Measurements from ENCODE around the gene SLC12A4. TPM values are rescaled to one million over a fixed set of nuclear protein-coding genes. Genes with fewer than 3 reads are reported as not detected.
"Not testable (repeated sequence)": the region's sequence is repeated elsewhere in the genome, so short reads cannot be mapped to it uniquely, and the experiment has no call there.

SLC12A4 gene
- total RNA-seq, 1 donor from 2014 or later: 84.3 TPM

GRCh38 chr16:67917140-67917851 lies 51.1 kb downstream of the SLC12A4 start:
- intact Hi-C loops (cut with DNase I): no loop called here
- peak; percentile 72 for DNase-seq
- ATAC-seq (ENCODE audit: poor library complexity): peak; percentile 86

DNA sequence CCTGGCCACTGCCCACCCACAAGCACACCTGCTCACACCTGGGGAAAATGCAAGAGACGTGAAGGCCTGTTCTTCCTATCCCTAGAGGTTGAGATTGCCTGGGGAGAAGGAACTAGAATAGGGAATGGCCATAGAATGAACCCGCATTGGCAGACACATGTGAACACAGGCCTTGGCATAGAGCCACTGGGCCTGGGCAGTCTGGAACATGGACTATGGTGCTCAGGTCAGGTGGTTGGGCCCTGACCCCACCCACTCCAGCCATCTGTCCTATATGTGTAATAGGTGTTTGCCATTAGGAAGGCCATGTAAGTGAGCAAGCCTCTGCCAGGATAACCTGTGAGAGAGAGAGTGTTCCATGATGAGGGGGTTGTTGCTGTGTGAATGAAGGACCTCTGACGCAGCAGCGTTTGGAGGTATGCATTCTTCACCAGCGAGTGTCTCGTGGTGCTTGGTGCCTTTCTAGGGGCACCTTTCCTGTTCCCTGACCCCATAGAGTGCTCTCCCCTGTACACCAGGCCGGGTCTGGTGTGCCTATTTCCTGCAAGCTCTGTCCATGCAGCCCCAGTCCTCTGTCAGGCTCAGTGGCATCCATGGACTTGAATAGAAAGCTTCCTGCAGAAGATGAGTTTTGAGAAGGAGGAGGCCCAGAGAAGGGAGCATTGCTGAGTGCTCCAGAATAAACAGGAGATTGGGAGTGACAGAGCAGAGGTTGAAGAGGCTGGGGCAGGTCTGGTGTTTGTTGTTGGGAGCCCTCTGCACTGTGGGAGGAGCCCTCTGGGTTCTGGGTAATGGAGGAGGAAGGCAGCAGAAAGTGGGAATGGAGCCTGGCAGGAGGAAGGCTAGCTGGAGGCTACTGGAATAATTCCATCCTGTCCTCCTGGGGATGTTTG lies 52.4 kb downstream of the SLC12A4 start:
- intact Hi-C loops (cut with DNase I): no loop called here
- no peak for DNase-seq
- ATAC-seq (ENCODE audit: poor library complexity): peak; percentile 35

GRCh38 chr16:67915496-67915769 lies 53.0 kb downstream of the SLC12A4 start:
- ATAC-seq (ENCODE audit: poor library complexity); DNase-seq; intact Hi-C loops (cut with DNase I): not testable (repeated sequence)

GRCh38 chr16:67914758-67915495 lies 53.5 kb downstream of the SLC12A4 start:
- intact Hi-C loops (cut with DNase I): no loop called here
- no peak for ATAC-seq (ENCODE audit: poor library complexity)

GRCh38 chr16:67910158-67910557 lies 58.3 kb downstream of the SLC12A4 start:
- intact Hi-C loops (cut with DNase I): no loop called here
- DNase-seq (no peak), ATAC-seq (ENCODE audit: poor library complexity) (no peak)

More at GRCh38 chr16:67914758-67915495, 53.5 kb downstream of the SLC12A4 start:
- DNase-seq: no peak

GRCh38 chr16:67909056-67909742 lies 59.2 kb downstream of the SLC12A4 start:
- DNase-seq: no peak
- intact Hi-C loops (cut with DNase I): no loop called here
- ATAC-seq (ENCODE audit: poor library complexity): no peak

DNA sequence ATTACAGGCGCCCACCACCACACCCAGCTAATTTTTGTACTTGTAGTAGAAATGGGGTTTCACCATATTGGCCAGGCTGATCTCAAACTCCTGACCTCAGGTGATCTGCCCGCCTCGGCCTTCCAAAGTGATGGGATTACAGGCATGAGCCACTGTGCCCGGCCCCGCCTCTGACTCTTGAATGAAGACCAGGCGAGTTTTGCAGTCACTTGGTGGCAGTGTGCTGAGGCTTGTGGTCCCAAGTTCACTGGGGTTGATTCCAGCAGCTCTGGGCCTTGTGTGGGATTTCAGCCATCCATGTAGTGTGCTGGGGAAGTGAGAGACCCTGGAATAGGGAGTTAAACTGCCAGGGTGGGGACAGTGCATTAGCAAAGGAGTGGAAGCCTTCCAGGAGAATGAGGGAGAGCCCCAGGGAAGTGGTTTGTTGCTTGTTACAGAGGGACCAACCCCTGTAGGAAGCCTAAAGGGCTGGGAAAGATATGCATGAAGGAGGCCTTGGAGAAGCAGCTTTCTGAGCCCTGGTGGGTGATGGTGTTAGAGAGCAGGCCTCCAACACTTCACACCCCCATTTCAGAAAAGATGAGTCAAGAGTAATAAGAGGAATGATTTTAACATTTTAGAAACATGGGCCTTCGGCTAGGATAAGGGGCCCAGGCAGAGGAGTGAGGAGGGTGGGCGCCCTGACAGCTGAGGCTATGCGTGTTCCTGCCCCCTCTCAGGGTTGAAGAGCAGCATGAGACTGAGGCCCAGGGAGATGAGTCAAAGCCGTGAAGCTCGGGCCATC lies 60.8 kb downstream of the SLC12A4 start:
- intact Hi-C loops (cut with DNase I): no loop called here
- ATAC-seq (ENCODE audit: poor library complexity): no peak
- no peak for DNase-seq

DNA sequence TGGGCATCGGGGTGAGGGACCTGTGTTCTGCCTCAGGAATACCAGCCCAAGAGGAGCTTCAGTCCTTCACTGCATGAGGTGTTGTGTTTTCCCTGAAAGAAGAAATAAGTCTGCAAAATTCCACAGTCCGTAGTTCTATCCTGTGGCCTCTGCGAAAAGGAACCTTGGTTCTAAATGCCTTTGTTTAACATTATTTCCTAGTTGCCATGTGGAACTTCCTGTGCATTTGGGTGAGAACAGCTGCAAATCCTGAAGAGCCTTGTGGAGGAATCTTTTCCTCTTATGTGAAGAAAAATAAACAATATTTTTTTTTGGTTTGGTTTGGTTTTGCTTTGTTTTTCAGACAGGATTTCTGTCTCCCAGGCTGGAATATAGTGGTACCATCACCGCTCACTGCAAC lies 65.6 kb downstream of the SLC12A4 start:
- no peak for ATAC-seq (ENCODE audit: poor library complexity)
- no peak for DNase-seq
- intact Hi-C loops (cut with DNase I): no loop called here

DNA sequence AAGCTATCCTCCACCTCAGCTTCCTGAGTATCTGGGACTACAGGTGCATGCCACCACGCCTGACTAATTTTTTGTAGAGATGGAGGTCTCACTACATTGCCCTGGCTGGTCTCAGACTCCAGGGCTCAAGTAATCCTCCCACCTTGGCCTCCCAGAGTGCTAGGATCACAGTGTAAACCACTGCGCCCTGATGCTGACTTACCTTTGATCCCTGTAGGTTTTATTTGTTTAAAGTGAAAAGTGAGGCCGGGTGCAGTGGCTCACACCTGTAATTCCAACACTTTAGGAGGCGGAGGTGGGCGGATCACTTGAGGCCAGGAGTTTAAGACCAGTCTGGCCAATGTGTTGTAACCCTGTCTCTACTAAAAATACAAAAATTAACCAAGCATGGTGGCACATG lies 66.7 kb downstream of the SLC12A4 start:
- DNase-seq (no peak), ATAC-seq (ENCODE audit: poor library complexity) (no peak)
- intact Hi-C loops (cut with DNase I): no loop called here

- DNase-seq (no peak), ATAC-seq (ENCODE audit: poor library complexity) (no peak)
- intact Hi-C loops (cut with DNase I): no loop called here
Observed at GRCh38 chr16:67897231-67897630, 71.2 kb downstream of the SLC12A4 start.

DNA sequence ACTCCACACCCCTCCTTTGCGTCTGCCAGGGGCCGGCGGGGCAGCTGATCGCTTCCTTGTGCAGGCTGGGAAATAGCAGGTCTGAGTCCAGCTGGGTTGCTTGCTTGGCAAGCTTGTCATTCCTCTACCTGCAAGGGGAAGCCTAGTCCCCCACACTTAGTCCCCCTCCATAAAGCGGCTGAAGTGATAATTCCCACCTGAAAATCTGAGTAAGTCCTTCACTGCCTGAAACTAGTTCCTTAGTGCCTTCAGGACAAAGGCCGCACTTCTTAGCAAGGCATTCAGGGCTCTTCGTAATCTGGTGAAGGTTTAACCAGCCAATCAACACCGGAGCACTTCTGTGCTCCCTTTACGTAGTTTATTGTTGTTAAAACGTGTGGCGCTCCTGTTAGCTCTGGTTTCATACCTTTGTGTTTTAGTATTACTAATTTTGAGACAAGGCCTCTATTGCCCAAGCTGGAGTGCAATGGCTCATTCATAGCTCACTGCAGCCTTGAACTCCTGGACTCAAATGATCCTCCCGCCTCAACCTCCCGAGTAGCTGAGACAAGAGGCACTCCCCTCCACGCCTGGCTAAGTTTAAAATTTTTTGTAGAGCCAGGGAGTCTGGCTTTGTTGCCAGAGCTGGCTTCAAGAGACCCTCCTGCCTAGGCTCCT lies 74.6 kb downstream of the SLC12A4 start:
- ATAC-seq (ENCODE audit: poor library complexity) (no peak), DNase-seq (no peak)
- intact Hi-C loops (cut with DNase I): no loop called here

Other genes with a start within 250 kb of the SLC12A4 start
- 7.8 TPM for gene GFOD2, start 249.3 kb downstream of the SLC12A4 start, total RNA-seq
- 10.9 TPM for gene RANBP10, start 162.1 kb downstream of the SLC12A4 start, total RNA-seq
- gene TSNAXIP1, start 161.7 kb downstream of the SLC12A4 start, total RNA-seq: 0.32 TPM
- 31.1 TPM for gene THAP11, start 126.3 kb downstream of the SLC12A4 start, total RNA-seq
- gene NUTF2, start 121.7 kb downstream of the SLC12A4 start, total RNA-seq: 76.7 TPM
- 20.6 TPM for gene CENPT, start 120.9 kb downstream of the SLC12A4 start, total RNA-seq
- 30.6 TPM for gene EDC4, start 95.6 kb downstream of the SLC12A4 start, total RNA-seq
- not detected for gene NRN1L, start 83.8 kb downstream of the SLC12A4 start, total RNA-seq
- 16.6 TPM for gene PSKH1, start 75.4 kb downstream of the SLC12A4 start, total RNA-seq
- 0.78 TPM for gene CTRL, start 36.8 kb downstream of the SLC12A4 start, total RNA-seq
- gene PSMB10, start 31.8 kb downstream of the SLC12A4 start, total RNA-seq: 59.0 TPM
- 21.4 TPM for gene LCAT, start 24.5 kb downstream of the SLC12A4 start, total RNA-seq
- not detected for gene DPEP3, start 11.9 kb upstream of the SLC12A4 start, total RNA-seq
- 1.1 TPM for gene DPEP2, start 30.8 kb upstream of the SLC12A4 start, total RNA-seq
- not detected for gene DPEP2NB, start 47.3 kb upstream of the SLC12A4 start, total RNA-seq
- gene DDX28, start 54.6 kb upstream of the SLC12A4 start, total RNA-seq: 7.2 TPM
- 5.7 TPM for gene DUS2, start 54.6 kb upstream of the SLC12A4 start, total RNA-seq
- 24.4 TPM for gene NFATC3, start 116.7 kb upstream of the SLC12A4 start, total RNA-seq

Measured in Right ventricle myocardium superior (tissue), 1 donor.